ENCODE measurements around the gene TWSG1.
"Not testable (repeated sequence)": the region's sequence is repeated elsewhere in the genome, so short reads cannot be mapped to it uniquely, and the experiment has no call there.

The TWSG1 gene

GRCh38 chr18:9426753-9427152 is 92.2 kb downstream of the TWSG1 start:
- no peak for DNase-seq (ENCODE audit: low read depth)

GRCh38 chr18:9428301-9428706 is 93.7 kb downstream of the TWSG1 start:
- no peak for DNase-seq (ENCODE audit: low read depth)

GRCh38 chr18:9428862-9429661 is 94.5 kb downstream of the TWSG1 start:
- DNase-seq (ENCODE audit: low read depth), result no peak

- no peak for DNase-seq (ENCODE audit: low read depth)
Measured at GRCh38 chr18:9429662-9429993, 95.1 kb downstream of the TWSG1 start.

GRCh38 chr18:9430315-9430714 is 95.7 kb downstream of the TWSG1 start:
- not testable (repeated sequence) for DNase-seq (ENCODE audit: low read depth)

- no peak for DNase-seq (ENCODE audit: low read depth)
Measured at GRCh38 chr18:9431296-9431695, 96.7 kb downstream of the TWSG1 start.

GRCh38 chr18:9433122-9433521 is 98.5 kb downstream of the TWSG1 start:
- not testable (repeated sequence) for DNase-seq (ENCODE audit: low read depth)

- DNase-seq (ENCODE audit: low read depth), result no peak
Measured at GRCh38 chr18:9433671-9434121, 99.1 kb downstream of the TWSG1 start.

GRCh38 chr18:9434122-9434701 is 99.6 kb downstream of the TWSG1 start:
- DNase-seq (ENCODE audit: low read depth), result no peak

- no peak for DNase-seq (ENCODE audit: low read depth)
Measured at GRCh38 chr18:9435041-9435440, 100.5 kb downstream of the TWSG1 start.

GRCh38 chr18:9436206-9436929 is 101.8 kb downstream of the TWSG1 start:
- no peak for DNase-seq (ENCODE audit: low read depth)

- DNase-seq (ENCODE audit: low read depth), result no peak
Measured at GRCh38 chr18:9437021-9437437, 102.5 kb downstream of the TWSG1 start.

- DNase-seq (ENCODE audit: low read depth), result no peak
Measured at GRCh38 chr18:9437672-9438071, 103.1 kb downstream of the TWSG1 start.

- no peak for DNase-seq (ENCODE audit: low read depth)
Measured at GRCh38 chr18:9441061-9441460, 106.5 kb downstream of the TWSG1 start.

- no peak for DNase-seq (ENCODE audit: low read depth)
Measured at GRCh38 chr18:9444549-9444948, 110.0 kb downstream of the TWSG1 start.

GRCh38 chr18:9446839-9447238 is 112.3 kb downstream of the TWSG1 start:
- DNase-seq (ENCODE audit: low read depth), result no peak

GRCh38 chr18:9447334-9447733 is 112.8 kb downstream of the TWSG1 start:
- DNase-seq (ENCODE audit: low read depth), result no peak

GRCh38 chr18:9449600-9450414 is 115.2 kb downstream of the TWSG1 start:
- no peak for DNase-seq (ENCODE audit: low read depth)

- DNase-seq (ENCODE audit: low read depth), result not testable (repeated sequence)
Measured at GRCh38 chr18:9450920-9451319, 116.3 kb downstream of the TWSG1 start.
